OCI-LY7 (cell line): ENCODE results near the gene SLC13A3. TPM values are rescaled to one million over a fixed set of nuclear protein-coding genes. Genes with fewer than 3 reads are reported as not detected.

Source experiments
- BruUV-seq: library from RNA; stranded (reverse); fragments of 400-500 nt; replicated peaks from 2 replicates; lab custom pipeline; 2021; lab: Mats Ljungman, UMichigan
- CTCF ChIA-PET: fragments of 300-600 bp; sonication (Branson Sonifier 250); formaldehyde crosslinking; loops from one replicate; lab custom pipeline; 2022; ENCODE audit warnings: antibody characterized with exemption; ENCODE audit not compliant: unreplicated experiment; lab: Charles Lee
- POLR2A ChIA-PET: fragments of 300-600 bp; sonication (Branson Sonifier 250); formaldehyde crosslinking; loops from one replicate; lab custom pipeline; 2022; ENCODE audit warnings: antibody characterized with exemption; lab: Charles Lee
- DNase-seq: peaks from one replicate; pipeline ENCODE4 v3.0.0-alpha.2; 2015; ENCODE audit warnings: low spot score
- H2AFZ ChIP-seq: fragments of 200-600 bp; sonication (generic), shearing (Covaris generic); 2 replicates; pipeline ENCODE4 v1.6.1; 2014; ENCODE audit warnings: mild to moderate bottlenecking, antibody characterized with exemption, low read length, moderate library complexity
- H3K27ac ChIP-seq: fragments of 200-600 bp; sonication (generic); 2 replicates; pipeline ENCODE4 v1.5.1; 2014; ENCODE audit warnings: mixed run types, low read depth, mild to moderate bottlenecking, moderate library complexity, low read length, inconsistent platforms; ENCODE audit not compliant: poor library complexity, severe bottlenecking
- H3K36me3 ChIP-seq: fragments of 200-600 bp; sonication (generic); 2 replicates; pipeline ENCODE4 v1.6.1; 2014; ENCODE audit warnings: mild to moderate bottlenecking, antibody characterized with exemption, low read length, moderate library complexity, mixed read lengths; ENCODE audit not compliant: insufficient read depth
- H3K4me1 ChIP-seq: fragments of 200-600 bp; sonication (generic); 2 replicates; pipeline ENCODE4 v1.5.1; 2014; ENCODE audit warnings: mild to moderate bottlenecking, low read length; ENCODE audit not compliant: insufficient read depth, poor library complexity, severe bottlenecking
- H3K4me2 ChIP-seq: fragments of 200-600 bp; sonication (generic); 2 replicates; pipeline ENCODE4 v1.6.1; 2014; ENCODE audit warnings: mild to moderate bottlenecking, low read length
- H3K4me3 ChIP-seq: fragments of 200-600 bp; sonication (generic); 2 replicates; pipeline ENCODE4 v1.5.1; 2014; ENCODE audit warnings: mild to moderate bottlenecking, low read depth, low read length; ENCODE audit not compliant: poor library complexity, severe bottlenecking
- H3K79me2 ChIP-seq: fragments of 200-600 bp; sonication (generic); 2 replicates; pipeline ENCODE4 v1.6.1; 2016; ENCODE audit warnings: low read depth, mild to moderate bottlenecking, low read length, moderate library complexity, mixed read lengths; ENCODE audit not compliant: insufficient read depth
- H3K9me2 ChIP-seq: fragments of 200-600 bp; sonication (generic); 2 replicates; pipeline ENCODE4 v1.6.1; 2016; ENCODE audit warnings: mild to moderate bottlenecking, low read length, mixed read lengths; ENCODE audit not compliant: insufficient read depth
- H3K9me3 ChIP-seq: fragments of 200-600 bp; sonication (generic); 2 replicates; pipeline ENCODE4 v1.6.1; 2014; ENCODE audit warnings: mild to moderate bottlenecking, mixed run types, low read length, mixed read lengths
- H4K20me1 ChIP-seq: fragments of 200-600 bp; sonication (generic); 2 replicates; pipeline ENCODE4 v1.6.1; 2014; ENCODE audit warnings: mild to moderate bottlenecking, antibody characterized with exemption, low read length, moderate library complexity, mixed read lengths; ENCODE audit not compliant: insufficient read depth
- EZH2phosphoT487 ChIP-seq: fragments of 200-600 bp; sonication (generic); IDR thresholded peaks from 2 replicates; pipeline ENCODE4 v1.6.1; 2018; ENCODE audit warnings: low read depth, borderline replicate concordance, mild to moderate bottlenecking, mixed run types, antibody characterized with exemption, low read length, moderate library complexity, mixed read lengths
- intact Hi-C: fragments of 100-400 bp; cut with micrococcal nuclease; formaldehyde crosslinking; loops from one replicate; pipeline ENCODE4 v1.10.0; 2022; ENCODE audit not compliant: unreplicated experiment
- total RNA-seq, 2 experiments: library from RNA; depleted of rRNA in 1 of 2; stranded (reverse); fragments of >200 nt in 1 of 2; shearing (Covaris generic) in 1 of 2; gene quantifications; 2 replicates each; pipeline ENCODE4 v1.2.3, GENCODE V29; 2014 to 2022
- TF ChIP-seq, protein P1 (sequence below): fragments of 200-600 bp; sonication (generic); conservative IDR thresholded peaks from 2 replicates; pipeline ENCODE4 v1.5.1; 2014; ENCODE audit warnings: mild to moderate bottlenecking, antibody characterized with exemption, low read length, moderate library complexity, mixed read lengths

The SLC13A3 gene
- total RNA-seq, 2 experiments from 2014 or later = not detected

DNA sequence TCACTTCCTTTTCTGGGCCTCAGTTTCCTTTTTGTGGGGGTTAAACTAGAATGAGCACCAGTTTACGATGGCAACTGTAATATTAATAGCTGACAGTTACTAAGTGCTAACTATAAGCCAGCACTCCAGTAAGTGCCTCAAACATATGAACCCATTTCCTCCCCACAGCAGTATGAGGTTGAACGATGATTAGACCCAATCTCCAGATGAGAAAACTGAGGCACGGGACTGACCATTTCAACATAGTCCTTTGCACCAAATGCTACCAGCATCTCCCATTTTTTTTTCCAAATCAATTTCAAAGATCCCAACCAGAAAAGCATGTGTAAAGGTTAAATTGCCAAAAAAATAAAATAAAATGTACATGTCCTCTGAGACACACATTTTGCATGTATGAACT, 7.1 kb downstream of the SLC13A3 start:
- Histone ChIP-seq H3K4me1 (no peaks in the 10 kb centered on the region), H3K9me2 (no peaks in the 10 kb centered on the region), H3K27ac (no peak overlapping the region), H3K4me2 (no peak overlapping the region), H3K79me2 (no peaks in the 10 kb centered on the region), H2AFZ (no peak overlapping the region), H3K4me3 (no peak overlapping the region), H3K9me3 (no peaks in the 10 kb centered on the region), H3K36me3 (no peaks in the 10 kb centered on the region), H4K20me1 (no peaks in the 10 kb centered on the region)
- POLR2A ChIA-PET = no interaction called here
- BruUV-seq = no TSS peak
- DNase-seq = no peak
- CTCF ChIA-PET = no interaction called here
- TF ChIP-seq EZH2phosphoT487 = no peak
- TF ChIP-seq, protein P1, sequence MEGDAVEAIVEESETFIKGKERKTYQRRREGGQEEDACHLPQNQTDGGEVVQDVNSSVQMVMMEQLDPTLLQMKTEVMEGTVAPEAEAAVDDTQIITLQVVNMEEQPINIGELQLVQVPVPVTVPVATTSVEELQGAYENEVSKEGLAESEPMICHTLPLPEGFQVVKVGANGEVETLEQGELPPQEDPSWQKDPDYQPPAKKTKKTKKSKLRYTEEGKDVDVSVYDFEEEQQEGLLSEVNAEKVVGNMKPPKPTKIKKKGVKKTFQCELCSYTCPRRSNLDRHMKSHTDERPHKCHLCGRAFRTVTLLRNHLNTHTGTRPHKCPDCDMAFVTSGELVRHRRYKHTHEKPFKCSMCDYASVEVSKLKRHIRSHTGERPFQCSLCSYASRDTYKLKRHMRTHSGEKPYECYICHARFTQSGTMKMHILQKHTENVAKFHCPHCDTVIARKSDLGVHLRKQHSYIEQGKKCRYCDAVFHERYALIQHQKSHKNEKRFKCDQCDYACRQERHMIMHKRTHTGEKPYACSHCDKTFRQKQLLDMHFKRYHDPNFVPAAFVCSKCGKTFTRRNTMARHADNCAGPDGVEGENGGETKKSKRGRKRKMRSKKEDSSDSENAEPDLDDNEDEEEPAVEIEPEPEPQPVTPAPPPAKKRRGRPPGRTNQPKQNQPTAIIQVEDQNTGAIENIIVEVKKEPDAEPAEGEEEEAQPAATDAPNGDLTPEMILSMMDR = no peak
- intact Hi-C loops = no loop called here

DNA sequence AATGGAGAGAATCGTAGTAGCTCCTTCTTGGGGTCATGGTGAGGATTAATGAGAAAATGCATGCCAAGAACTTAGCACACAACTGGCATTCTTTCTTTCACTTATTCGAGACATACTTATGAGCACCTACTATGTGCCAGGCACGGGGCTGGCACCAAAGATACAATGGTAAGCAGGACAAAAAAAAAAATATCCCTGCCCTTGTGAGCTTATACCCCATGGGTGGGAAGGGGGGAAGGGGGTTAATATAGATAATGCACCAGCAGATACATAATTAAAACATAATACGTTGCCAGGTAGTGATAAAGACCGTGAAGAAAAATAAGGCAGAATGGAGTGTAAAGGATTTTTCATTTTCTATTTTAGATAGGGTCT, 8.3 kb downstream of the SLC13A3 start:
- Histone ChIP-seq H2AFZ (no peak overlapping the region), H3K4me3 (no peak overlapping the region), H3K9me2 (no peaks in the 10 kb centered on the region), H3K36me3 (no peaks in the 10 kb centered on the region), H3K4me1 (no peaks in the 10 kb centered on the region), H3K79me2 (no peaks in the 10 kb centered on the region), H4K20me1 (no peaks in the 10 kb centered on the region), H3K9me3 (no peaks in the 10 kb centered on the region), H3K4me2 (no peak overlapping the region), H3K27ac (no peak overlapping the region)
- DNase-seq = no peak
- intact Hi-C loops = no loop called here
- TF ChIP-seq, protein P1 = no peak
- TF ChIP-seq EZH2phosphoT487 = no peak
- no TSS peak for BruUV-seq
- POLR2A ChIA-PET = no interaction called here
- CTCF ChIA-PET = no interaction called here

DNA sequence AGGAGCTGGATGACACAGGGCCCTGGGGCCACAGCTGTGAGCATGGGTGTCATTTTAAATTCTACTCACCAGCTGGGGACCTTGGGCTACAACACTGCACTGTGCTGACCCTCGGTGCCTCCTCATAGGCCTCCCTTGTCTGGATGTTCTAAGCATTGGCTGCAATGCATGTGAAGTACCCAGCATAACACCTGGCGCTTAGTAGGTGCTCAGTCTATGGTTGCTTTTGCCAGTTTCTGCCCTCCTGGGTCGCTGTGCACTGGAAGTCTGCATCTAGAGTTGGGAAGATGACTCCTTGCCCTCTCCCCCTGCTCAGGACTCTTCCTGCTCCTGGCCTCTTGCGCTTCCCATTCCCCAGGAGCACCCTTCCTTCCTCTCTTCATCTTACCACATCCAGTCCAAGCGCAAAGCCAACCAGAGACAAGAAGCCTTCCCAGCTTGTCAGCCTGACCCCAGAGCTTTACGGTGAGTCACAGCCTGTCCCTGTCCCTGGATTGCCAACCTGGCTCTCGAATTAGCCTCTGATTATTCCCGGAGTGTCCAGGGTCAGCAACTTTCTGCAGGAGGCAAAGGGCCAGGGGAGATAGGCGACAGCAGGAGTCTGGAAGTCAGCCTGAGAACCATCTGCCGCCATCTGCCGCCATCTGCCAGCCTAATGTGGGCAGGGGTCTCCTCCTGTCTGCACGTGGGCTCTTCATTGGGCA, 8.8 kb downstream of the SLC13A3 start:
- no peak overlapping the region for H3K4me3 ChIP-seq
- no peaks in the 10 kb centered on the region for H4K20me1 ChIP-seq
- BruUV-seq = no TSS peak
- H3K9me2 ChIP-seq = no peaks in the 10 kb centered on the region
- intact Hi-C loops = no loop called here
- no peak overlapping the region for H3K27ac ChIP-seq
- no peaks in the 10 kb centered on the region for H3K36me3 ChIP-seq
- TF ChIP-seq, protein P1 = no peak
- no peak for TF ChIP-seq EZH2phosphoT487
- no peak overlapping the region for H2AFZ ChIP-seq
- ChIA-PET POLR2A (no interaction called here), CTCF (no interaction called here)
- no peaks in the 10 kb centered on the region for H3K79me2 ChIP-seq
- no peaks in the 10 kb centered on the region for H3K4me1 ChIP-seq
- no peak overlapping the region for H3K4me2 ChIP-seq
- no peak for DNase-seq
- H3K9me3 ChIP-seq = no peaks in the 10 kb centered on the region
